NCI-H510A (cell line): ENCODE data around the gene LINC00237.
A peak's percentile ranks its signal among the peaks of the same experiment; 100 is the strongest.

Experiments
- DNase-seq: peaks from one replicate; lab custom pipeline; 2025; lab: John Stamatoyannopoulos, UW

Gene LINC00237

DNA sequence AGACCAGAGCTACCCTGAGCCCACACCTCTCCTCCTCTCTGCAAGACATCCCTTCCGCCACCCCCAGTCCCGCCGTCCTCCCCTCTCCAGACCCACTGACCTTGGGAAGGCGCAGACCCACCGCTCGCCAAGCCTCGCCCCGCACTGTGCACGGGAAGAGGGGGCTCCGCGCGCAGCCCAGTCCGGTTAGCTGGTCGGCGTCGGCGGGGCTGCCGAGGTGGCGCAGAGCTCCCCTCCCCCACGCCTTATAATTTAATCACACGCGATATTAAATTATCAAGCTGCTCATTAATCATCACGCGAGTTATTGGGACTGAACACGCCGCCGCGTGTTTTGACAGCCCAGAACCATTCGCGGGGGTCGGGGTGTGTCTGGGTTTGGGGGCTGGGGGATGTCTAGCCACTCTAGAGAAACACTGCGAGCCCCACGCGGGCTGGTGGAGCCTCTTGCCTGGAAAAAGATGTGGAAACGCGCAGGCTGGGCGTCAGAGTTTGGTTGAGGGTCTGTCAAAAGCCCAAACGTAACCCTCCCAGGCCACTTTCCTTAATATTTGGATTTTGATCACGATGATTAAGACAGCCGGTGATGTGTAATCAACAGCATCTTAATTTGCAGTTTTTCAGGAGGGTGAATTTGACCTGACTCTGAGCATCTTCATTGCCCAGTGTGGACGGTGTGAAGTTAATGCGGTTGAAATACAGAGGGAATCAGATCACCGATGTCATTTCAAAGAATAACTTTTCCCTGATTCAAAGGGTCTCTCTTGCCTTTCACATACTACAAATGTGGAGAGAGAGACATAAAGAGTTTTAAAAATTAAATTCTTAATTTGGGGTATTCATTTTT, at the start of gene LINC00237:
TSS of gene LINC00237 (minus strand) at position 188 of the 847 bp plus-strand sequence.
- DNase-seq, result no peak

DNA sequence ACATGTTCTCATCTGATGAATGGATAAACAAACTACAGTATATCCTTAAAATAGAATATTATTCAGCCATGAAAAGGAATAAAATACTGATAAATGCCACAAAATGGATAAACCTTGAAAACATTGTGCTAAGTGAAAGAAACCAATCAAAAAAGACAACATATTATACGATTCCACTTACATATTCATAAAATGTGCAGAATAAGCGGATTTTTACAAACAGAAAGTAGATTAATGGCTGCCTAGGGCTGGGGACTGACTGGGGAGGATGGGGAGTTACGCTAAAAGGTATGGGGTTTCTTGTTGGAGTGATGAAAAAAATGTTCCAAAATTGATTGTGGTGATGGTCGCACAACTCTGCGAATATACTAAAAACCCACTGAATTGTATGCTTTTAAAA, 49.1 kb upstream of the LINC00237 start:
- no peak for DNase-seq

DNA sequence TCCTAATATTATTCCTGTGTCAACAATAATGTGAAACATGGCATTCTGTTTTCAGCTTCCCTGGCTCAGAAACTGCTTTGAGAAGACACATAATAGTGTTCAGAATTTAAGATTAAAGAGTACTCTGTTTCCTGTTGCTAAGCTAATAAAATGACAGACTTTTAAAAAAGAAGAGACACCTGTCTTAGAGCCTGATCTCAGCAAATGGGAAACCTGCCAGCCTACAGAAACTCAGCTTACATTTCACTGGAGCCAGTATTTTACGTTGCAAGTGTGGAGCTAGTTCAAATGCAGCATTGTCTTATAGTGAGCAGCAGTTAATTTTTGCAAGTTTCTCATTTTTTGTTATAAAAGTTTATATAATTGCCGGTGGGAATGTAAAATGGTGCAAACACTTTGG, 48.5 kb upstream of the LINC00237 start:
- DNase-seq, result no peak

DNA sequence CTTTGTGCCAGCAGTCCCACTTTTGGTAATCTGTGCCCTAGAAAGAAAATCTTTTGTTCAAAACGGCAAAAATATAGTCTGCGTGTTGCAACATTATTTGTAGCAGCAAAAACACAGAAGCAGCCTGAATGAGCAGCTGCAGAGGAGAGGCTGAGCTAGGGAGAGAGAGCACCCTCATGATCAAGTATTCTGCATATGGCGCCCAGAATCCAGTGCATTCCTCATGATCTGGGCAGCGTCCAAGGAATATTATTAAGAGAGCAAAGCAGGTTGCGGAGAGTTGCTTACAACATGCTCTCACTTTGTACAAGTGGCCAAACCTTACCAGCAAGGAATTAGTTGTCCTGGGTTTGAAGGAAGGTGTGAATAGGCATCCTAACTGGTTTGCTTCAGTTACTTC, 45.6 kb upstream of the LINC00237 start:
- DNase-seq, result no peak

DNA sequence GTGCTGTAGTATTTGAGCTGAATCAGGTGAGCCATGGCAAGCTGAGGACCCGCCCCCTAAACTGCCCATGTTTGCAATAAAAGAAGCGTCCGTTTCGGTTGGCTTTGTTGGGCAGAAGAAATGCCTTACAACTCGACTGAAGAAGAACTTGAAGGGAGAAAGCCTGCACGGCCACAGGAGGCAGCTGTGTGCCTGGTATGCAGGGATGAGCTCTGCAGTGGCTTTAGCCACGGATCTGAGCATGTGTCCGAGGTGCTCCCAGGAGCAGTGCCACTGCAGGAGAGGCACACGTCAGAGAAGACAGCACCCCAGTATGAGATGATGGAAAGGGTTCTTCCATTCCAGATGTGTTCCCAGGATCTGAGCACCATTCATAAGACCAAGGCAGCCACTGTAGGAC, 43.2 kb upstream of the LINC00237 start:
- DNase-seq, result no peak

DNA sequence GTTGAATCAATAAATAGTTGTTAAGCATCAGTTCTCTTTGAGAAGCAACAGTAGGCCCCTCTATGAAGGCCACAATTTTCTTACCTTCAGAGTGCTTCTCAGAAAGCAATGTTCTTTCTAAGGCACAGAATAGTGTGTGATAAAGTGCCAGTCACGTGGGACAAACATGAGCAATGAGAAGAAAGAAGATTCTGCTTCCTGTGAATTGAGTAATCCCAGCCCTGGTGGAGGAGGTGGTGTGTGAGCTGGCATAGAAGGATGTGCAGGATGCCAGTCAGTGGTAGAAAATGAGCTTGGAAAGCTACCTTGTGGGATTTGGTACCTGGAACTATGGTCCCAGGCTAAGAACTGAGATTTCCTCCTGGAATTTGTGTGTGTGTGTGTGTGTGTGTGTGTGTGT, 41.4 kb upstream of the LINC00237 start:
- no peak for DNase-seq

DNA sequence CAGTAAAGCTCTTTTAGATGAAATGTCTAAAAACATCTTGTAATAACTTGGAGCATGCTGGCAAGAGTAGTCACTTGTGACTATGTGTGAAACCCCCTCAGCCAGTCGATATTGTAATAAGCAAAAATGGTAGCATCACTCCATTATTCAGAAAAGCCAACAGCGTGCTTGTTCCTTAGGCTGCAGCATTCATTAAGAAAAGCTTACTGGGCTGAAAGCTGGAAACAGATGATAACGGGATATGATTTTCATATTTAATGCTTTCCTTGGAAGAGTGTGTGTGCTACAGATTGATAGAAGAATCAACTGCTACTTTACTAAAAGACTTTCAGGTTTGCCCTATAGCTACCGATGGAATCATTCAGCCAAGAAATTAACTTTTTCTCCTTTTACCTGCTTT, 40.1 kb upstream of the LINC00237 start:
- no peak for DNase-seq

DNA sequence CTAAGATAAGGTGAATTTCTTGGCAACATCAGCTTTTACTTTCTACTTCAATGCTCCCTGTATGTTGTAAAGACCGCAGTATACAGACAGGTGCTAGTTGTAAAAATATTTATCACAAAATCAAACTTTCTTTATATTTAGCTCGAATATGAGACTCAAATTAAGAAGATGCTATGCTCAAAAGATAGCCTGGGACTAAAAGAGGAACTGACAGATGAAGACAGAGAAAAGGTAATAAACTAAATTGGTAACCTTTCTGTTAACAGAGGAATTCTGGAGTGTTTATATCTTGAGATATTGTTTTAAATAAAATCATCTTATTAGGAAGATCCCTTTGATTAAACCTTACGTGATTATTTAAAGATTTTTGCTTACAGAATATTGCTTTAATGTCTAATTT, 39.3 kb upstream of the LINC00237 start:
- DNase-seq, result no peak

DNA sequence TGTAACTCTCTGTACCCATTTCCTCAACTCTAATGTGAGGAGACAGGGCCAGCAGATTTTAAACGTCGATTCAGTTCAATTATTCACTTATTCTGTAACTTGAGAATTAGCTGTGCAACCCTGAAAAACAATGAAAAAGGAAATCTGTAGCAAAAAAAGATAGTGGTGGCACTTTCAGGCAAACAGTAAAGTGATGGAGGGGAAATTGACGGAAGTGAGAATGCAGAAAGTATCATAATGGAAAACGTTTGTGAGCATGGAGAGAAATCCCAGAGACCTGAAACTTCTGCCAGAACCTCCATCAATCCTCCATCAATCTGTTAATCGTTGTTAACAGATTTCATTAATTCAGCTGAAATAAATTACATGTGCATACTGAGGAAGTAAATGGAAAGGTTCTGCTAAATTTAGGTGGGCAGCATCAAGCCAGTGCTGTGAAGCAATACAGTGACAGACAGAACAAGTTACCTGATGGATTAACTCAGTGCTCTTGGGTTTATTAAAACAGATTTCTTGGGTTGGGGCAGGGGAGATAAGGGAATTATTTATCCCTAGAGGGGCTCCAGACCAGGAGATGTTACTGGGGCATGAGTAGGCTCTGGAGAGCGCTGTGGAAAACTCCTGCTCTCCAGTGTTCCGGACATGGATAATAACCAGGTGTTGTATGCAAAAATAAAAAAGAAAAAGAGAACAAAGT, 37.2 kb upstream of the LINC00237 start:
- DNase-seq, result no peak

DNA sequence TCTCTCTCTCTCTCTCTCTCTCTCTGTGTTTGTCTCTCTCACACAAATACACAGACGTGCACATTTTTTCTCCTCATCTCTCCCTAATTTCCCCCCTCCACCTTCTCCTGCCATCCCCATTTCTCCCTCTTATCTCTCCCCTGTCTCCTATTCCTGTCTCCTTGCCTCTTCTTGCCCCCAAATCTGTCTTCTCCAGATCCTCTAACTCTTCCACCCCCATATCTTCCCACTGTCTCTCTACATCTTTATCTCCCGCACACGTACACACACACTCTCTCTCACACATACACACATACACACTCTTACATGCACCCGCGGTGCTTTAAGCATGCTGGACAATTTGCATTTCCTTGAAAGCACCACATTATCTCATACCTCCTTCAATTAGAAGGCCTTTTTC, 35.7 kb upstream of the LINC00237 start:
- no peak for DNase-seq

DNA sequence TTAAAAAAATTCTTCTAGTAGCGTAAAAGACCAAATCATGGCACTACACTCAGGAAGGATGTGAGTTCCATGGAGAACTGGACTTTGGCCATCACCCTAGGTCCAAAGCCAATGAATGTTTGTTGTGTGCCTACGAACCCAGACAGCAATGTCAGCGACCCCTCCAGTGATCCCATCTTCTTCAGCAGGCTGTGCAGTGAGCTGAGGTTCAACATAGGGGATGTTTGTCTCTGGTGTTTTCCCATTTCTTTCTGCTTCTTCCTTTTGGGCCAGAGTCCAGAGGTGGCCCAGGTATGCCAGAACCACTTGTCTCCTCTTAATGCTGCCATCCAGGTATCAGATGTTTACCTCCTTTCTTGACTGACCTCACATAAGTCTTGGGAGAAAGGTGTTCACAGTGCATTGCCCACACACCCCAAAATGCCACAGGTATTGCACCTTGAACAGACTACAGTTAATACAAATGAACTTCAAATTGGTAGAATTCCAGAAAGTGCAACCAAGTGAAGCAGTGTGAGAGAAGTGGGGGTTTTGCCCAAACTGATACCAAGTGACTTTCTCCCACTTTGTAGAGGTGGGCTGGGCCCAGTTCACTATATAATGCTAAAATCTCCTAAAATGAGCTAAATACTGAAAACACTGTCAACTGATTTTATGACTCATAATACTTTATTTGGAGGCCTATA, 33.9 kb upstream of the LINC00237 start:
- DNase-seq, result no peak

DNA sequence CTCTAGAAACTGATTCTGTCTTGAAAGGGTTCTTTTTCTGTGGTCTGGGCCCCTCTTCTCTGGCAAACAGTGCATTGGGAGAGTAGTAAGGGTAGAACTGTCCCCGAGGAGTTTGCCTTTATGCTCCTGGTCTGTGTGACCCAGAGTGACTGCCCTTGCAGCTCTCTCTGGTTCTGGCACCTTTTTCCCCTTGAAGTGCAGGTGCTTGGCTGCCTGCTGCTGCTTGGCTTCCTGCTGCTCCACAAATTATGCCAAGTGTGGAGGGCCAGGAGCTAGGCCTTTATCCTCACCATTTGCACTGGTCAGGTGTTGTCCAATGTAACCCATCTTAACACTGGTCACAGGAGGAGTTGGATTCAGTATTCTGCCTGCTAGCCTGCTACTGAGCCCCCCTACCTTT, 30.9 kb upstream of the LINC00237 start:
- no peak for DNase-seq

DNA sequence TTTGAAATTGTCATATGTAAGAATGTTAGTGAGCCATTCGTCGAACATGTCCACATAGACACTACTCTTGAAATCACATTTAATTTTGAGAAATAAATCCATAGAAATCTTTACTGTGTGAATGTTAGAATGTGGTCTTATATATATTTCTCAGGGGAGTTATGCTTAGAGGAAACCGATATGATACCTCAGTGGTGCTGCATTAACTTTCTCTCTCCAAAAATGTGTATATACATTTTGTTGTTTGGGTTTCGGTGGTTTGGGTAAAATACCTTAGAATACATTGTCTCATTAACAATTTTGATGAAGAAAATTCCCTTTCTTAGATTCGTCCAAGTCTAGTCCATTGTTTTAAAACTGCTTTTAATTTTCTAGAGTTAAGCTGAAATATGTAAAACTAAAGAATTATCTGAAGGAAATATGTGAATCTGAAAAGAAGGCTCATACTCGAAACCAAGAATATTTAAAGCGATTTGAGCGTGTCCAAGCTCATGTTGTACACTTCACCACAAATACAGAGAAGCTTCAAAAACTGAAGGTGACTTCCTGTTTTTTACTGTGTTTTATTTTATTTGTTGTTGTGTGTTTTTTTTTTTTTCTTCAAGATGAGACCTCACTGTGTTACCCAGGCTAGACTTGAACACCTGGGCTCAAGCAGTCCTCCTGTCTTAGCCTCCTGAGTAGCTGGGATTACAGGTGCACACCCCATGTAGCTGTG, 30.0 kb upstream of the LINC00237 start:
- no peak for DNase-seq

DNA sequence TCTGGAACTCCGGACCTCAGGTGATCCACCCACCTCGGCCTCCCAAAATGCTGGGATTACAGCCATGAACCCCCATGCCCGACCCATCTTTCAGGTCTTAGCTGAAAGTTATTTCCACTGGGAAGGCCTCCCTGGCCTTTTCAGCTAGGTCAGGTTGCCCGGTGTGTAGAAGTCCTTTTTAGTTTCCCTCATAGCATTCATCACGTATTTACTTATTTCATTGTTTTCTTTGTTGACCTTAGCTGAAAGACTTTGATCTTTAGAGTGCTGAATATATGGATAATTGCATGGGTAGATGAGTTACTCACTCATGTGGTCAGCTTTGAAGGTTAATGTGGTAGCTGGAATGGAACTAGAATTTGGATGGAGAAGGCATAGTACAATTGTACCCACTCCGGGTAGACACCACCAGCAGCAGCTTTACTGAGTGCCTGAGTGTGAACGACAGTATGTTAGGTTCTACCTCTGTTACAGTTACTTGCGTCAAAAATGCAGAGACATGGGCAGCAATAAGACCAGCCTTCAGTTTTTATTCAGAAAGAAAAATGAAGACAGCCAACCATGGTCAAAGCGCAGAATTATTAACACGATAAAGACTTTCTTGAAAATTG, 28.8 kb upstream of the LINC00237 start:
- no peak for DNase-seq

DNA sequence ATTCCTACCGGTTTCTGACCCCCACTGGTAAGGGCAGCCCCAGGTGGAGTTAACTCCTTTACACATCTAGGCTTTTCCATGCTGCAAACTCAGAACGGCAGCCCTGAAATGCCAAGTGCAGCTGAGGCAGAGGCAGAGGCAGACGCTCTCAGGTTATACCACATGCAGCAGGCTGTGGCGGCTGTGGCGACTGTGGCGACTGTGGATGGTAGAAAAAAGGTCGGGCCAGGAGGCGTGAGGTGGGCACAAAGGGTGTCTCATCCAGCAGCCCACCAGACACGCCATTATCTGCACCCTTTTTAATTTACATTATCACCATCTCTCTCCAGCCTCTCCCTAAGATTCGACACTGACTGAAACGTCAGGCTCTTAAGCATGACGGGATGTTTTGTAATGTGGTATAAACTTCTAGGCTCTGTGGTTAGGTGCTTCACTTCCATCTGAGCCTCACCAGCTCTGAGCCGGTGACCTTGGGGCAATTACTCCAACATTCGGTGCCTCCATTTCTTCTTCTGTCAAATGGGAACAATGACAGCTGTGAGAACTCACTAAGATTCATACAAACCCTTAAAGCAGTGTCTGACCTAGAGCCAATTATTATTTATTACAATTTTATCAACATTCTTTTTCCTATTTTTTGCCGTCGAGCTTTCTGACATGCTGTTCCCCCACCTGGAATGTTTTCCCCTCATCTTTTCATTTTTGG, 27.9 kb upstream of the LINC00237 start:
- no peak for DNase-seq

DNA sequence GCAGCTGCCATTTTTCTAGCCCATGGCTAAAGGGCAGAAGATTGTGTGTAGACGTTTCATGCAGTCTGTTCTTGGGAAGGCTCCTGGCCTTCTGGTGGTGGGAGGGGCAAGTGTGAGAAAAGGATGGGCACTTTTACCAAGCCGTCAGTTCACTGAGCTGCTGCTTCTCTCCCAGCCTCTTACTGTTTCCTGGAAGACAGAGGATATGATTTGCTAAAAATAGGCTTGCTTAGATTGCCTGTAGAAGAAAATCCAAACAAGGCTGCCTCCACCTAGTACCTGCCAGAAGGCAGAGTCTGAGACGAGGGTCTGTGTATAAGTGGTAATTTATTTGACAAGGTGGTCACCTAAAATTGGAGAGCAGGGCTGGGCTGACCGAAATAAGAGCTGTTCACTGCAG, 27.2 kb upstream of the LINC00237 start:
- DNase-seq, result no peak

DNA sequence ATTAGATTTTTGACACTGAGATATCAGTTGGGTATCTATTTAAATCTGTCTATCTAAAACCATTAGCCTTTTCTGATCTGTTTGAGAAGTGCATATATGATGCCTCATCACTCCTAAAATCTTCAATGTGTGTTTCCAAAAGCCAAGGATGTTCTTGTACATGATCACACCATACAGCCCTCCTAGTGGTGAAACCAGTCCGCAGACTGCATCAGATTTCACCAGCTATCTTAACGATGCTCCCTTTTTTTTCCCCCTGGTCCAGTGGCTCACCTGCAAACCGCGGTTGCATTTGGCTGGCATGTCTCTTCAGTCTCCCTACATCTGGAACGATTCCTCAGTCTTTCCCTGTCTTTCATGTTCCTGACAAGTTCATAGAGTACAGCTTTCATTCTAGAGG, 23.7 kb upstream of the LINC00237 start:
- no peak for DNase-seq

DNA sequence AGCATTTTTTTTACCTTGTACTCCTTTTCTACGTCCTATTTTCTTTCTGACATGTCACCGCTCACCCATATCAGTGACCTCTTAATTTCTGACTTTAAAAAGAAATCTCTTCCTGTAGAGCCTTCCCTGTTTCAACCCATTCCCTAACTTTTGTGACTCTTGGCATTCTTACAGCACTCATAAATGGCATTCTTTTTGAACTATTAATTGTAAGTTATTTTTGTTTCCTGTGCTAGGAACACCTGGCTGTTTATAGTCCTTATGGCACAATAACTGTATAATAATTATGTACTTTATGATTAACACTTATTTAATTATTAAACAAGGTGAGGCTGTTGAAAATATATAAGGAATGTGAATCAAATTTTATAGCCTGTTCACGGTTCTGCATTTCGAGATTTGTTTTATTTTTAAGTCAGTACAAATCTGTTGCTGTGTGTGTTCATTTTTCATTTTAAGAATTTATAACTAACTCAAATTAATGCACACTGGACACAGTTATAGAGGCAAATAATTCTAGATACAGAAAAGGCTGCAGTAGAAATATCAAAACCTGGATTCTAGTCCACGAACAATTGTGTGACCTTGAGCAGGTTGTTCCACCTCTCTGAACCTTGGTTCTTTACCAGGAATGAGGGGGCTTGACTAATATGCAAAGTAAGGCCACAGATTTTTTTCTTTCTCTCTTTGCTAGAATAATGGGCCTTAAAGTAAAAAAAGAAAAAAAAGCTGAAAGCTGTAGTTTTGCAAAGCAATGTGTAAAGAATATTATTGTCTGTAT, 21.2 kb upstream of the LINC00237 start:
- no peak for DNase-seq

DNA sequence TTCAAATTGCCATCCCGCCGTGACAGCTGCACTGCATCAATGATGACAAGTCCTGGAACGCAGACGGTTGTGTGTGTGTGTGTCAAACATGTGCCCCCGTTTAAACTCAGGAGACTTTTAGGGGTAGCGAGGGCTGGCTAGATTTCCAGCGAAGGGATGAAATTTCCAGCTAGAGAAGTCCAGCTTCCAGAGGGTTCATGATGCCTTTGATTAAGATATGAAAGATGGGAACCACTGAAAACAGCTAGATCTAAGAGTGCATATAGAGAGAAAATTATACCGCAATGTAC, 20.4 kb upstream of the LINC00237 start:
- no peak for DNase-seq

DNA sequence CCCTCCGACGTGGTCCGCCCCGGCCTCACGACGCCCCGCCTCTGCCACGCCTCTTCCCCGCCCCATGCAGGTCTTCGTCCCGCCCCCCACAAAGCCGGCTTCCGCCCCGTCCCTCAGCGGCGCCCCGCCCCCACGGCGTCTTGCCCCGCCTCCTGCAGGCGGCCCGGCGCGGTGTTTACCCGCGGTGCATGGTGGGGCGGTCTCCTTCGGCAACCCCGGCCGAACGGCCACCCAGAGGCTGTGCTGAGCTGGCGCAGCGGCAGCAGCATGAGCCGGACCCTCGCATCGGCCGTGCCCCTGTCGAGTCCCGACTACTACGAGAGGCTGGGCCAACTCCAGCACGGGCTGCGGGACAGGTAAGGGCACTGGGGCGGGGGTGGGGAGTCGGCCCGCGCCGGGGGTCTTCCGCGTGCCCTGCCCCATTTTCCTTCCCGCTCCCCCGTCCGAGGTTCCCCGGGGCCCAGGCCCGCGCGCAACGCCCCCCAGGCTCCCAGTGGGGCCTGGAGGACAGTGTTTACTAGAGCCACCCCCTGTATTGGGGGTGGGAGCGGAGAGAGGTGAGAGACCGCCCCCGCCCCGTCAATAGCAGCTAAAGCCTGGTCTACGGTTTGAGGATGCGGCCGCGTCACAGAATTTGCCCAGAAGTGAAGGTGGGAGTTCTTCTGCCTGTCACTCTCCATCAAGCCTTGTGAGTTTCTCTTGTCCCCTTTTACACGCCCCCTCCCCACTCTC, 19.9 kb upstream of the LINC00237 start, which contains the start of gene KIZ:
TSS of gene KIZ (plus strand) at position 234 of the 732 bp plus-strand sequence. CDS start at position 268, 34 bp downstream.
- peak; percentile 87 for DNase-seq
